MCF 10A (cell line): ENCODE measurements around the gene RPS15A. TPM values are rescaled to one million over a fixed set of nuclear protein-coding genes. Genes with fewer than 3 reads are reported as not detected.

ENCODE experiments used
- Bru-seq: library from RNA; stranded (reverse); fragments of 400-500 nt; gene quantifications from one replicate; lab custom pipeline; 2021; lab: Mats Ljungman, UMichigan
- BruChase-seq, 2 experiments: library from RNA; stranded (reverse); fragments of 400-500 nt; gene quantifications; one replicate each; lab custom pipeline; 2021; lab: Mats Ljungman, UMichigan
- BruUV-seq: library from RNA; stranded (reverse); fragments of 400-500 nt; replicated peaks from 2 replicates; lab custom pipeline; 2021; lab: Mats Ljungman, UMichigan
- CTCF ChIA-PET: fragments of 300-600 bp; sonication (Branson Sonifier 250); formaldehyde crosslinking; extraction: SDS; loops from one replicate; lab custom pipeline; 2021; ENCODE audit warnings: antibody characterized with exemption, inconsistent platforms; lab: Yijun Ruan, JAX
- POLR2A ChIA-PET: fragments of 300-600, 350-650 bp; sonication (Branson Sonifier 250); formaldehyde crosslinking; extraction: SDS; loops from one replicate; lab custom pipeline; 2020; ENCODE audit warnings: antibody characterized with exemption, inconsistent platforms; lab: Yijun Ruan, JAX
- DNase-seq: peaks from one replicate; pipeline ENCODE4 v3.0.0-alpha.2; 2018; ENCODE audit not compliant: unreplicated experiment
- H3K27ac Mint-ChIP-seq: one replicate; pipeline ENCODE4 v1.8.0; 2022; ENCODE audit warnings: mild to moderate bottlenecking, low read depth, mixed read lengths; ENCODE audit not compliant: unreplicated experiment
- H3K27me3 Mint-ChIP-seq: one replicate; pipeline ENCODE4 v1.8.0; 2022; ENCODE audit warnings: mixed read lengths; ENCODE audit not compliant: insufficient read depth, unreplicated experiment
- H3K36me3 Mint-ChIP-seq: one replicate; pipeline ENCODE4 v1.8.0; 2022; ENCODE audit warnings: mild to moderate bottlenecking, moderate library complexity, mixed read lengths; ENCODE audit not compliant: insufficient read depth, unreplicated experiment
- H3K4me1 Mint-ChIP-seq: one replicate; pipeline ENCODE4 v1.8.0; 2022; ENCODE audit warnings: mixed read lengths; ENCODE audit not compliant: insufficient read depth, unreplicated experiment
- H3K4me3 Mint-ChIP-seq: one replicate; pipeline ENCODE4 v1.8.0; 2022; ENCODE audit warnings: mild to moderate bottlenecking, moderate library complexity, mixed read lengths; ENCODE audit not compliant: unreplicated experiment
- H3K9me3 Mint-ChIP-seq: one replicate; pipeline ENCODE4 v1.8.0; 2022; ENCODE audit warnings: mixed read lengths; ENCODE audit not compliant: unreplicated experiment
- CTCF ChIP-seq: fragments of 200-600 bp; IDR thresholded peaks from one replicate; pipeline ENCODE4 v1.8.0; 2022; ENCODE audit warnings: antibody characterized with exemption, mild to moderate bottlenecking; ENCODE audit not compliant: unreplicated experiment
- intact Hi-C: fragments of 100-400 bp; cut with micrococcal nuclease; formaldehyde crosslinking; loops from 2 replicates; pipeline ENCODE4 v1.14.1; 2022
- long read RNA-seq: library from polyadenylated mRNA; stranded (forward); transcript quantifications from one replicate; pipeline ENCODE4 v2.0.0, GENCODE V29; 2022
- total RNA-seq: library from RNA; stranded (reverse); gene quantifications from 2 replicates; pipeline ENCODE4 v1.2.3, GENCODE V29; 2022

RPS15A gene
- total RNA-seq (869 and 1,431 TPM in 2 replicates), Bru-seq, nascent RNA (percentile 98 among the genes with signal in this experiment), BruChase-seq, experiment 1, labeled RNA remaining after a 6-hour chase (percentile 97 among the genes with signal in this experiment), BruChase-seq, experiment 2, labeled RNA remaining after a 2-hour chase (percentile 96 among the genes with signal in this experiment)
- long read RNA-seq, transcript RPS15A-205 (5 exons, 802 nt) = minor isoform, 6 of 1,326 reads
- long read RNA-seq, transcript RPS15A-212 (6 exons, 589 nt) = minor isoform, 14 of 1,326 reads
- long read RNA-seq, transcript RPS15A-201 (5 exons, 2,203 nt) = minor isoform, 75 of 1,326 reads
- long read RNA-seq, transcript RPS15A-203 (5 exons, 525 nt) = major isoform, 1,127 of 1,326 reads
- long read RNA-seq, partial matches to known transcripts = 88 of 1,326 reads
- long read RNA-seq, other reads (novel, unspliced or antisense) = 11 of 1,326 reads

DNA sequence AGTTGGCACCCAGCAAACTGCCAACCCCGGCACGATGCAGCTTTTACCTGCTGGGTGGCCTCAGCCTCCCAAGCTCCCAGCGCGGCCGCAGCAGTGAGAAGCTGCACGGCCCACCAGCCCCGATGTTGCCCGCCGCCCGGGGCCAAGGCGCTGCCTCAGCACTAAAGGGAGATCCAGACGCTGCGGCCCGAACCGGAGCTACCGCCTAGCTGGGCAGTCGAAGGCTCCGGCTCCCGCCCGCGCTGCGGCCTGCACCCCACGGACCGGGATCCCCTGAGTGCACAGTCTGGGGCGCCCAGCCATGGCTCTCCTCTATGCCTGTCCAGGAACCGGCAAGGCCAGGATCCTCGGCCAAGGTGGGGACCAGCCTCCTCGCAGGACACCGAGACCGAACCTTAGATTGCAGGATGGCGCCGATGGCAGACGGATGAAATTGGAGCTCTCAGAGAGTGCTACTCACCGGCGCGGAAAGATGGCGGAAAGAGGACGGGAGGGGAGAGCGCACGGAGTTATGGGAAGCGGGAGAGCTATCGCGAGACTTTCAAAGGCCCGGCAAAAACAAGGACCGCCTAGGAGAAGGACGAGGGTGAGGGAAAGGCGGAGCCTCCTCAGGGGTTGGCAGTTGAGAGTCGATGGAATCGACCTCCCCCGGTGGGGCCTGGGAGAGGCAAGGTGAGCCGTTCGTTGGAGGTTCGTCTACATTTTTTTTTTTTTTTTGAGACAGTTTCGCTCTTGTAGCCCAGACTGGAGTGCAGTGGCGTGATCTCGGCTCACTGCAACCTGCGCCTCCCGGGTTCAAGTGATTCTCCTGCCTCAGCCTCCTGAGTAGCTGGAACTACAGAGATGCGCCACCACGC, at the start of gene RPS15A:
RPS15A (minus strand) TSS at position 485 of the 857 bp plus-strand sequence. CDS start 1,221 bp downstream, outside the sequence.
- H3K27me3 Mint-ChIP-seq = no peaks in the 10 kb centered on the region
- no peak for TF ChIP-seq CTCF
- DNase-seq = peak; percentile 98
- peak within 1 kb of the TSS; percentile 95 for H3K4me3 Mint-ChIP-seq
- H3K9me3 Mint-ChIP-seq = no peaks in the 10 kb centered on the region
- peaks cover 94% of the 10 kb centered on the region for H3K36me3 Mint-ChIP-seq
- no TSS peak for BruUV-seq
- intact Hi-C loops = no loop called here
- CTCF ChIA-PET = interaction anchor here (1.0 to 4.4 kb wide), 3 partner anchors 12 to 180 kb away, joined by 3 to 34 read pairs (median 6); partner anchors contain the start of gene ARL6IP1
- H3K4me1 Mint-ChIP-seq = peaks cover 28% of the 10 kb centered on the region
- peak within 1 kb of the TSS; percentile 87 for H3K27ac Mint-ChIP-seq
- POLR2A ChIA-PET = interaction anchor here (0.6 to 9.5 kb wide), 8 partner anchors 13 to 740 kb away, joined by 3 to 238 read pairs (median 5); partner anchors contain the start of genes ARL6IP1, GDE1 and SMG1

GRCh38 chr16:18839555-18839954, 49.4 kb upstream of the RPS15A start:
- intact Hi-C loops = no loop called here
- no TSS peak for BruUV-seq
- TF ChIP-seq CTCF = no peak
- Mint-ChIP-seq H3K27me3 (no peaks in the 10 kb centered on the region), H3K9me3 (no peaks in the 10 kb centered on the region), H3K4me3 (peak overlapping the region; percentile 31), H3K4me1 (peaks cover 14% of the 10 kb centered on the region), H3K27ac (peak overlapping the region; percentile 88), H3K36me3 (peaks cover 100% of the 10 kb centered on the region)
- ChIA-PET POLR2A (interaction anchor here (1.2 to 1.8 kb wide), 6 partner anchors 10 to 93 kb away, joined by 3 to 15 read pairs (median 6); partner anchors contain the start of gene ARL6IP1), CTCF (interaction anchor here (0.9 to 1.9 kb wide), 3 partner anchors 23 to 130 kb away, joined by 3 to 8 read pairs (median 3); partner anchors contain the start of gene ARL6IP1)
- DNase-seq = peak; percentile 91

DNA sequence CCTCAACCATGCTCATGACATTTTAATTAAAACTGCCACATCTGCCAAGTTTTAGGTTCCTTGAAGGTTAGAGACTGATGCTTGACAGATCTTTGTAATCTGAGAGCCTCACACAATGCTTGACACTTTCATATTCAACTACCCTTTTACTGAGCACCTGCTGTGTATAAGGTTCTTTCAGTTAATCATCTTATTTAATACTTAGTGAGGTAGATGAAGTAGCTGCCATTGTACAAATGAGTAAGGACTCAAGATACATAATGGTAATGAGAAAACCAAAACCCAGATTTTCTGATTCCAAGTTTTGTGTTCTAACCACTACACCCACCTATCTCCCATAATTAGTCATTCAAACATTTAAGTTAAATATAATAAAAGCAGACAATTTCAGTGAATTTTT, 46.6 kb upstream of the RPS15A start:
- CTCF ChIA-PET = interaction anchor here (0.6 to 3.6 kb wide), 5 partner anchors 9 to 232 kb away, joined by 3 to 18 read pairs (median 3); partner anchors contain the start of gene ARL6IP1
- Mint-ChIP-seq H3K4me3 (no peak overlapping the region), H3K27me3 (no peaks in the 10 kb centered on the region), H3K4me1 (peaks cover 14% of the 10 kb centered on the region), H3K27ac (no peak overlapping the region), H3K9me3 (no peaks in the 10 kb centered on the region), H3K36me3 (peaks cover 100% of the 10 kb centered on the region)
- POLR2A ChIA-PET = interaction anchor here (1.3 to 1.6 kb wide), 2 partner anchors 13 to 33 kb away, joined by 3 to 5 read pairs; no protein-coding TSS in a partner anchor
- BruUV-seq = no TSS peak
- TF ChIP-seq CTCF = no peak
- DNase-seq = no peak
- intact Hi-C loops = no loop called here
